Left ventricle myocardium inferior (tissue), 1 donor: ENCODE data around the gene ABCF1. TPM values are rescaled to one million over a fixed set of nuclear protein-coding genes. Genes with fewer than 3 reads are reported as not detected.
"Not testable (repeated sequence)": the region's sequence is repeated elsewhere in the genome, so short reads cannot be mapped to it uniquely, and the experiment has no call there.

ENCODE experiments used
- DNase-seq: peaks from one replicate; pipeline ENCODE4 v3.0.0-alpha.2; 2020
- H3K27ac ChIP-seq: fragments of 200-600 bp; replicated peaks from 2 replicates; pipeline ENCODE4 v1.8.0; 2021
- H3K27me3 ChIP-seq: fragments of 200-600 bp; 2 replicates; pipeline ENCODE4 v1.8.0; 2021; ENCODE audit warnings: low read depth
- H3K36me3 ChIP-seq: fragments of 200-600 bp; 2 replicates; pipeline ENCODE4 v1.8.0; 2021
- H3K4me1 ChIP-seq: fragments of 200-600 bp; 2 replicates; pipeline ENCODE4 v1.8.0; 2021
- H3K4me3 ChIP-seq: fragments of 200-600 bp; 2 replicates; pipeline ENCODE4 v1.8.0; 2021; ENCODE audit warnings: mild to moderate bottlenecking, moderate library complexity
- H3K9me3 ChIP-seq: fragments of 200-600 bp; replicated peaks from 2 replicates; pipeline ENCODE4 v1.8.0; 2021
- CTCF ChIP-seq: fragments of 200-600 bp; IDR thresholded peaks from 2 replicates; pipeline ENCODE4 v1.8.0; 2021; ENCODE audit warnings: antibody characterized with exemption, mild to moderate bottlenecking, borderline replicate concordance
- intact Hi-C: fragments of 100-400 bp; cut with micrococcal nuclease; formaldehyde crosslinking; loops from one replicate; pipeline ENCODE4 v1.11.0; 2022
- long read RNA-seq: library from polyadenylated mRNA; unstranded; transcript quantifications from one replicate; pipeline ENCODE4 v2.0.0, GENCODE V29; 2021
- total RNA-seq: library from RNA; stranded (reverse); fragmentation: NEBNext Ultra II Directional; extraction: Animal tissue kit (Norgen Biotek cat#: 25700); gene quantifications from one replicate; pipeline ENCODE4 v1.2.1, GENCODE V29; 2021
- donor health status: DM: no; HTN: yes; CAD: no; lungs with severe emphysema.

Gene ABCF1
- total RNA-seq = 38.8 TPM
- long read RNA-seq, transcript ABCF1-201 (25 exons, 3,481 nt) = major isoform, 34 of 78 reads
- long read RNA-seq, partial matches to known transcripts = 15 of 78 reads
- long read RNA-seq, other reads (novel, unspliced or antisense) = 29 of 78 reads

DNA sequence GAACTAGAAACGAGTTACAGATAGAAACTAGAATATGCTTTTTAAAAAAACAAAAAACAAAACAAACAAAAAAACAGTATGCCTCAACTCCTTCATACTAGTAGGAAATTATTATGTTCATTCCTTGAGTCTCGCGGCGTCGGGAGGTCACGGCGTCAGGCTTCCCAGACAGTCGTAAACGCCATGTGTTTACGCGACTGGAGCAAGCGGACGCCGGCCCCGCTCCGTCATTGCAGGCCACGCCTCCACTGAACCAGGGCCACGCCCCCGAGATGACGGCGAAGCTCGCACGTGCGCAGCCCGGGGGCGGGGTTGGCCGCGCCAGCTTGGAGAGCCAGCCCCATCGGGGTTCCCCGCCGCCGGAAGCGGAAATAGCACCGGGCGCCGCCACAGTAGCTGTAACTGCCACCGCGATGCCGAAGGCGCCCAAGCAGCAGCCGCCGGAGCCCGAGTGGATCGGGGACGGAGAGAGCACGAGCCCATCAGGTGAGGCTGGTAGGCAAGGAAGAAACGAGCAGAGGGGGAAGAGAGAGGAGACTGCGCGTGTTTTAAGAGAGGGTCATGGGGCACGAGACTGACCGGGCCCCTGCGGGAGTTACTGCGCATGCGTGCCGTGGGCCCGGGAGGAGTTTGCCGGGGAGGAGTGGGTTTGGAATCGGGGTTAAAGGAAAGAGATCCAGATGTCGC lies at the start of gene ABCF1:
ABCF1 (plus strand) TSS at position 368 of the 687 bp plus-strand sequence; CDS start at position 414, 46 bp downstream.
- H3K27ac ChIP-seq = peak within 1 kb of the TSS; percentile 92
- no peaks in the 10 kb centered on the region for H3K9me3 ChIP-seq
- peaks cover 51% of the 10 kb centered on the region for H3K4me1 ChIP-seq
- intact Hi-C loops = no loop called here
- TF ChIP-seq CTCF = no peak
- H3K4me3 ChIP-seq = peak within 1 kb of the TSS; percentile 82
- H3K27me3 ChIP-seq = no peaks in the 10 kb centered on the region
- peak; percentile 99 for DNase-seq
- no peaks in the 10 kb centered on the region for H3K36me3 ChIP-seq

- H3K9me3 ChIP-seq = peaks cover 11% of the 10 kb centered on the region
- intact Hi-C loops, H3K4me3 ChIP-seq, H3K27ac ChIP-seq, H3K27me3 ChIP-seq, H3K36me3 ChIP-seq, DNase-seq: not testable (repeated sequence)
- H3K4me1 ChIP-seq = peaks cover 12% of the 10 kb centered on the region
Measured at GRCh38 chr6:30521952-30522351, 49.3 kb upstream of the ABCF1 start.

DNA sequence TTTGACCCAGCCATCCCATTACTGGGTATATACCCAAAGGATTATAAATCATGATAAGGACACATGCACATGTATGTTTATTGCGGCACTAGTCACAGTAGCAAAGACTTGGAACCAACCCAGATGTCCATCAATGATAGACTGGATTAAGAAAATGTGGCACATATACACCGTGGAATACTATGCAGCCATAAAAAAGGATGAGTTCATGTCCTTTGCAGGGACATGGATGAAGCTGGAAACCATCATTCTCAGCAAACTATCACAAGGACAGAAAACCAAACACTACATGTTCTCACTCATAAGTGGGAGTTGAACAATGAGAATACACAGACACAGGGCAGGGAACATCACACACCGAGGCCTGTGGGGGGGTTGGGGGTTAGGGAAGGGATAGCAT lies 44.8 kb upstream of the ABCF1 start:
- H3K36me3 ChIP-seq, H3K9me3 ChIP-seq: not testable (repeated sequence)

GRCh38 chr6:30529349-30529875 lies 41.8 kb upstream of the ABCF1 start:
- H3K4me3 ChIP-seq, H3K36me3 ChIP-seq, H3K4me1 ChIP-seq, H3K9me3 ChIP-seq, DNase-seq, intact Hi-C loops, H3K27ac ChIP-seq, H3K27me3 ChIP-seq: not testable (repeated sequence)

More for the DNA sequence above, 44.8 kb upstream of the ABCF1 start:
- DNase-seq, intact Hi-C loops, H3K27me3 ChIP-seq, H3K27ac ChIP-seq, H3K4me3 ChIP-seq, H3K4me1 ChIP-seq: not testable (repeated sequence)

GRCh38 chr6:30530014-30530413 lies 41.2 kb upstream of the ABCF1 start:
- no peak for TF ChIP-seq CTCF
- Histone ChIP-seq H3K27ac (no peak overlapping the region), H3K9me3 (no peaks in the 10 kb centered on the region), H3K4me1 (peaks cover 6% of the 10 kb centered on the region), H3K27me3 (no peaks in the 10 kb centered on the region), H3K36me3 (no peaks in the 10 kb centered on the region), H3K4me3 (no peak overlapping the region)
- intact Hi-C loops = no loop called here
- no peak for DNase-seq

GRCh38 chr6:30533460-30534294 lies 37.6 kb upstream of the ABCF1 start:
- Histone ChIP-seq H3K27ac (peak overlapping the region; percentile 61), H3K27me3 (no peaks in the 10 kb centered on the region), H3K9me3 (no peaks in the 10 kb centered on the region), H3K4me3 (no peak overlapping the region), H3K4me1 (peaks cover 6% of the 10 kb centered on the region), H3K36me3 (no peaks in the 10 kb centered on the region)
- intact Hi-C loops = no loop called here
- no peak for TF ChIP-seq CTCF
- DNase-seq = no peak
